Measurements from ENCODE around the gene PLB1.

Gene PLB1

GRCh38 chr2:28613633-28614501 is 118.0 kb downstream of the PLB1 start:
- no peak for DNase-seq (ENCODE audit: low spot score)

- DNase-seq (ENCODE audit: low spot score): no peak
These were observed 119.8 kb downstream of the PLB1 start for GRCh38 chr2:28615706-28616105.

- DNase-seq (ENCODE audit: low spot score): no peak
These were observed 120.6 kb downstream of the PLB1 start for GRCh38 chr2:28616396-28616999.

GRCh38 chr2:28617502-28618184 is 121.8 kb downstream of the PLB1 start:
- DNase-seq (ENCODE audit: low spot score): no peak

GRCh38 chr2:28618221-28619141 is 122.6 kb downstream of the PLB1 start:
- DNase-seq (ENCODE audit: low spot score): no peak

- DNase-seq (ENCODE audit: low spot score): no peak
These were observed 123.6 kb downstream of the PLB1 start for GRCh38 chr2:28619213-28620196.

- no peak for DNase-seq (ENCODE audit: low spot score)
These were observed 124.5 kb downstream of the PLB1 start for GRCh38 chr2:28620291-28620793.

GRCh38 chr2:28620801-28621171 is 124.9 kb downstream of the PLB1 start:
- no peak for DNase-seq (ENCODE audit: low spot score)

GRCh38 chr2:28621172-28622100 is 125.6 kb downstream of the PLB1 start:
- no peak for DNase-seq (ENCODE audit: low spot score)

- DNase-seq (ENCODE audit: low spot score): no peak
These were observed 126.2 kb downstream of the PLB1 start for GRCh38 chr2:28622101-28622499.

GRCh38 chr2:28623582-28624405 is 127.9 kb downstream of the PLB1 start:
- DNase-seq (ENCODE audit: low spot score): no peak

- no peak for DNase-seq (ENCODE audit: low spot score)
These were observed 128.6 kb downstream of the PLB1 start for GRCh38 chr2:28624436-28624792.

GRCh38 chr2:28624793-28625701 is 129.2 kb downstream of the PLB1 start:
- no peak for DNase-seq (ENCODE audit: low spot score)

- no peak for DNase-seq (ENCODE audit: low spot score)
These were observed 130.5 kb downstream of the PLB1 start for GRCh38 chr2:28626376-28626775.

- no peak for DNase-seq (ENCODE audit: low spot score)
These were observed 131.1 kb downstream of the PLB1 start for GRCh38 chr2:28626891-28627421.

- no peak for DNase-seq (ENCODE audit: low spot score)
These were observed 132.0 kb downstream of the PLB1 start for GRCh38 chr2:28627722-28628480.

All from left forelimb (tissue), 1 donor.